Kidney (tissue), 14 donors: ENCODE measurements around the gene MMP2. TPM values are rescaled to one million over a fixed set of nuclear protein-coding genes. Genes with fewer than 3 reads are reported as not detected.

Experiments used
- DNase-seq, 5 donors: peaks; one replicate each; pipeline ENCODE4 v3.0.0-alpha.2; 2013 to 2020
- FAIRE-seq: peaks from 2 replicates; lab custom pipeline; 2012; peaks lifted over from hg19 to GRCh38; lab: Jason Lieb, UNC
- H3K27ac ChIP-seq, 2 donors: one replicate each; pipeline ENCODE4 v1.7.0; 2013; ENCODE audit warnings: low read depth in 2 of 2, low read length in 2 of 2, inconsistent platforms in 1 of 2
- H3K27me3 ChIP-seq: one replicate; pipeline ENCODE4 v1.7.1; 2013; ENCODE audit warnings: low read length, inconsistent platforms; ENCODE audit not compliant: control insufficient read depth, insufficient read depth
- H3K36me3 ChIP-seq, 3 donors: one replicate each; pipeline versions ENCODE4 v1.7.0 to v1.7.1; 2013; ENCODE audit warnings: low read length in 3 of 3, control low read depth in 1 of 3, inconsistent platforms in 1 of 3; ENCODE audit not compliant: insufficient read depth in 3 of 3, control insufficient read depth in 2 of 3
- H3K4me1 ChIP-seq, 3 donors: one replicate each; pipeline versions ENCODE4 v1.7.0 to v1.7.1; 2013; ENCODE audit warnings: low read length in 3 of 3, inconsistent platforms in 1 of 3, low read depth in 1 of 3; ENCODE audit not compliant: control insufficient read depth in 2 of 3, insufficient read depth in 2 of 3
- H3K4me3 ChIP-seq, 3 donors: one replicate each; pipeline versions ENCODE4 v1.7.0 to v1.8.1; 2013; ENCODE audit warnings: low read length in 3 of 3, control low read depth in 1 of 3, inconsistent platforms in 1 of 3
- H3K9ac ChIP-seq, 3 donors: one replicate each; pipeline versions ENCODE4 v1.7.0 to v1.7.1; 2013; ENCODE audit warnings: low read length in 3 of 3, control low read depth in 1 of 3, inconsistent platforms in 1 of 3
- H3K9me3 ChIP-seq, 3 donors: one replicate each; pipeline versions ENCODE4 v1.7.0 to v1.7.1; 2013; ENCODE audit warnings: low read length in 3 of 3, control low read depth in 1 of 3, inconsistent platforms in 1 of 3; ENCODE audit not compliant: control insufficient read depth in 2 of 3, insufficient read depth in 1 of 3
- intact Hi-C: fragments of 100-400 bp; cut with DNase I; formaldehyde crosslinking; loops from one replicate; pipeline ENCODE4 v1.11.1; 2022
- polyA plus RNA-seq: library from polyadenylated mRNA; stranded (reverse); fragments of 350-450 nt; fragmentation: Illumina TruSeq; extraction: RNeasy Lipid Tissue Mini Kit (QIAGEN cat#74804); gene quantifications from one replicate; pipeline ENCODE4 v1.2.3, GENCODE V29; 2014; ENCODE audit warnings: low read depth, low replicate concordance; ENCODE audit not compliant: insufficient read depth
- total RNA-seq: library from RNA; stranded (reverse); fragmentation: NEBNext Ultra II Directional; extraction: Animal tissue kit (Norgen Biotek cat#: 25700); gene quantifications from one replicate; pipeline ENCODE4 v1.2.1, GENCODE V29; 2021
- TF ChIP-seq, protein P1 (sequence below): IDR thresholded peaks from 3 replicates; pipeline ENCODE4 v1.5.1; 2012; ENCODE audit warnings: mild to moderate bottlenecking, moderate library complexity, borderline replicate concordance; ENCODE audit not compliant: insufficient read depth; ENCODE audit errors: extremely low read depth
- donor health status: control.
- donor health status: control.
- donor health status: control.
- donor health status: control.
- donor health status: control.
- donor health status: DM: yes; HTN: yes; CAD: no.
- donor health status: Normal renal cell carcinoma (clear cell type).

MMP2 gene
- total and polyA plus RNA-seq, 2 donors from 2014 or later, result 44.3 to 101 TPM

DNA sequence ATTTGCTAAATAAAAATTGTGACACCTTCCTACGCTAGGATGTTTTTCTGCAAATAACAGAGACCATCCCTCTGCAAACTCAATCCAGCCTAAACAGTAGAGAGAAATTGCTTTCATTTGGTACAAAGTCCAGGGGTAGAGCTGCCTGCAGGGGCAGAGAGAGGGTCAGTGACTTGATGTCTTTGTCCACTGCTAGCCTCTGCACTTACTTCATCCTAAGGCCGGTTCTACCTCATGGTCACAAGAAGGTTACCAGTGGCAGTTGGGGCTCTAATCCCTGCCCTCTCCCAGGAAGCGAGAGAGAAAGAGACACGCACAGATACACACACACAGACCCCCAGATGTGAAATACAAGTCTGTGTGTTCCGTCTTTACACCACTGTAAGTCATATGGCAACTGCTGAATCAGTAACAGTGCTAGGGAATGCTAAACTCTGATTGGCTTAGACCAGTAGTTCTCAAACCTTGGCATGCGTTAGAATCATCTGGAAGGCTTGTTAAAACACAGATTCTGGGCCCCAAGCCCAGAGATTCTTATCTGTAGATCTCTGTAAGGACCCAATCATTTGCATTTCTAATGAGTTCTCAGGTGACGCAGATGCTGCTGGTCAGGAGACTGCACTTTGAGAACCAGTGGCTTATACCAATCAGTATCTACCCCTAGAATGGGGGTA lies 16.8 kb downstream of the MMP2 start:
- Histone ChIP-seq H3K27ac (peak overlapping the region in 1 of 2 donors; percentile 56), H3K4me1 (peaks cover 4 to 23% (median 19%) of the 10 kb centered on the region in 3 donors), H3K4me3 (no peak overlapping the region), H3K9me3 (no peaks in the 10 kb centered on the region), H3K36me3 (no peaks in the 10 kb centered on the region), H3K9ac (no peak overlapping the region), H3K27me3 (no peaks in the 10 kb centered on the region)
- DNase-seq (peak in 2 of 5 donors; percentile 6 to 31), FAIRE-seq (no peak)
- TF ChIP-seq, protein P1, sequence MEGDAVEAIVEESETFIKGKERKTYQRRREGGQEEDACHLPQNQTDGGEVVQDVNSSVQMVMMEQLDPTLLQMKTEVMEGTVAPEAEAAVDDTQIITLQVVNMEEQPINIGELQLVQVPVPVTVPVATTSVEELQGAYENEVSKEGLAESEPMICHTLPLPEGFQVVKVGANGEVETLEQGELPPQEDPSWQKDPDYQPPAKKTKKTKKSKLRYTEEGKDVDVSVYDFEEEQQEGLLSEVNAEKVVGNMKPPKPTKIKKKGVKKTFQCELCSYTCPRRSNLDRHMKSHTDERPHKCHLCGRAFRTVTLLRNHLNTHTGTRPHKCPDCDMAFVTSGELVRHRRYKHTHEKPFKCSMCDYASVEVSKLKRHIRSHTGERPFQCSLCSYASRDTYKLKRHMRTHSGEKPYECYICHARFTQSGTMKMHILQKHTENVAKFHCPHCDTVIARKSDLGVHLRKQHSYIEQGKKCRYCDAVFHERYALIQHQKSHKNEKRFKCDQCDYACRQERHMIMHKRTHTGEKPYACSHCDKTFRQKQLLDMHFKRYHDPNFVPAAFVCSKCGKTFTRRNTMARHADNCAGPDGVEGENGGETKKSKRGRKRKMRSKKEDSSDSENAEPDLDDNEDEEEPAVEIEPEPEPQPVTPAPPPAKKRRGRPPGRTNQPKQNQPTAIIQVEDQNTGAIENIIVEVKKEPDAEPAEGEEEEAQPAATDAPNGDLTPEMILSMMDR, result no peak
- intact Hi-C loops, result no loop called here

DNA sequence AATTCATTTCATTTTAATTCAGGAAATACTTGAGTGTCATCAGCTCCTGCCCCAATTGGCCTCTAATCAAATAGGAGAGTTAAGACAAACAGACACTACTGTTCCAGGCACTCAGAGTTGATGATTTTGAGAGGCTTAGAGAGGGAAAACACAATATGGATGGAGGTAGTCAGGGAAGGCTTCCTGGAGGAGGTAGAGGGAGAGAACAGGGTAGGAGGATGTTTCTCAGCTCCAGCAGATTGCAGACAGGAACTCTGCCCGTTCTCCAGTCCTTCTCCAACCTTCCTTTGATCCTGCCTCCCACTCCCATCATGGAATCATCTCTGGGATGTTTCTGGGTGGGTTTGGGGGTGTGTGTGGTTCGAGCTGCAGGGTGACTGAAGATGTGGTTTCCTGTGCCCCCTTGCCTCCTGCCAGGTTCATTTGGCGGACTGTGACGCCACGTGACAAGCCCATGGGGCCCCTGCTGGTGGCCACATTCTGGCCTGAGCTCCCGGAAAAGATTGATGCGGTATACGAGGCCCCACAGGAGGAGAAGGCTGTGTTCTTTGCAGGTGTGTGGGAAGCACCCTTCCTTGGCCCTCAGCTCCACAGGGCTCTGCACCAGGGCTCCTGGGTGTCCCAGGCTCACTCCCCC lies 17.6 kb downstream of the MMP2 start:
- FAIRE-seq, result no peak

DNA sequence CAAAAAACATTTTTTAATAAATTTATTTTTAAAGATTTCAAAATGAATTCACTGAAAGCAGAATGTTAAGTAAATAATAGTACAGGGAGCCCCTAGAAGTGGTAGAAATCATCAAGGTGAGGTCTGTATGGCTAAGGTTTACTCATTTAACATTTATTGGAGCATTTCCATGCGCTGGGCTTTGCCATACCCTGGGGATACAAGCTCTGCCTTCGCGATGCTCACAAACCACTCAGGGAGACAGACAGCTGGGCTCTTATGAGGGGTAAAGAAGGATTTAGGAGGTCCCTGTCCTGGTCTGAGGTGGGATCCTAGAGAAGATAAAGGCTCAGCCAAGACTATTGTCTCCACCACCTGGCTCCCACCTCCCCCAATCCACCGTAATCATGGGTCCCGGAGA lies 18.6 kb downstream of the MMP2 start:
- H3K36me3 ChIP-seq, result no peaks in the 10 kb centered on the region
- H3K9me3 ChIP-seq, result no peaks in the 10 kb centered on the region
- H3K9ac ChIP-seq, result no peak overlapping the region
- H3K27me3 ChIP-seq, result no peaks in the 10 kb centered on the region
- peaks cover 4 to 34% (median 25%) of the 10 kb centered on the region in 3 donors for H3K4me1 ChIP-seq
- TF ChIP-seq, protein P1, result no peak
- intact Hi-C loops, result no loop called here
- H3K27ac ChIP-seq, result no peak overlapping the region
- FAIRE-seq (no peak), DNase-seq (peak in 1 of 5 donors; percentile 7)
- no peak overlapping the region for H3K4me3 ChIP-seq

More for the DNA sequence above, 17.6 kb downstream of the MMP2 start:
- Histone ChIP-seq H3K27ac (no peak overlapping the region), H3K9ac (no peak overlapping the region), H3K4me3 (no peak overlapping the region), H3K36me3 (no peaks in the 10 kb centered on the region), H3K4me1 (peaks cover 4 to 26% (median 19%) of the 10 kb centered on the region in 3 donors), H3K27me3 (no peaks in the 10 kb centered on the region), H3K9me3 (no peaks in the 10 kb centered on the region)
- intact Hi-C loops, result no loop called here
- TF ChIP-seq, protein P1, result no peak
- peak in 1 of 5 donors; percentile 2 for DNase-seq
